Ureter (tissue), 1 donor: ENCODE data around the gene CLVS2. TPM values are rescaled to one million over a fixed set of nuclear protein-coding genes. Genes with fewer than 3 reads are reported as not detected.

ENCODE experiments used
- DNase-seq: peaks from one replicate; pipeline ENCODE4 v3.0.0-alpha.2; 2020; ENCODE audit warnings: low spot score
- total RNA-seq: library from RNA; stranded (reverse); gene quantifications from one replicate; pipeline ENCODE4 v1.2.4, GENCODE V29; 2023
- donor health status: DM: yes; HTN: yes; CAD: no.

The CLVS2 gene
- total RNA-seq, 1 donor from 2014 or later, result 0.18 TPM

GRCh38 chr6:123024976-123025375 lies 28.9 kb downstream of the CLVS2 start:
- no peak for DNase-seq

GRCh38 chr6:123027408-123027807 lies 31.4 kb downstream of the CLVS2 start:
- DNase-seq, result no peak

GRCh38 chr6:123028263-123028662 lies 32.2 kb downstream of the CLVS2 start:
- no peak for DNase-seq

GRCh38 chr6:123030282-123030681 lies 34.2 kb downstream of the CLVS2 start:
- no peak for DNase-seq

- no peak for DNase-seq
These were observed 40.6 kb downstream of the CLVS2 start for GRCh38 chr6:123036648-123037047.

GRCh38 chr6:123039431-123039830 lies 43.4 kb downstream of the CLVS2 start:
- DNase-seq, result no peak

GRCh38 chr6:123042401-123042800 lies 46.4 kb downstream of the CLVS2 start:
- no peak for DNase-seq

GRCh38 chr6:123044341-123044860 lies 48.4 kb downstream of the CLVS2 start:
- no peak for DNase-seq

- no peak for DNase-seq
These were observed 57.7 kb downstream of the CLVS2 start for GRCh38 chr6:123053602-123054225.

GRCh38 chr6:123055256-123055655 lies 59.2 kb downstream of the CLVS2 start:
- no peak for DNase-seq

GRCh38 chr6:123062670-123063069 lies 66.6 kb downstream of the CLVS2 start:
- no peak for DNase-seq

GRCh38 chr6:123064038-123064437 lies 68.0 kb downstream of the CLVS2 start:
- no peak for DNase-seq

- DNase-seq, result no peak
These were observed 78.6 kb downstream of the CLVS2 start for GRCh38 chr6:123074616-123075015.

GRCh38 chr6:123085403-123085802 lies 89.4 kb downstream of the CLVS2 start:
- no peak for DNase-seq

GRCh38 chr6:123089226-123089625 lies 93.2 kb downstream of the CLVS2 start:
- DNase-seq, result no peak

GRCh38 chr6:123091091-123091895 lies 95.3 kb downstream of the CLVS2 start:
- no peak for DNase-seq

GRCh38 chr6:123091896-123092271 lies 95.8 kb downstream of the CLVS2 start:
- DNase-seq, result no peak

- no peak for DNase-seq
These were observed 98.8 kb downstream of the CLVS2 start for GRCh38 chr6:123094795-123095194.

- DNase-seq, result no peak
These were observed 109.5 kb downstream of the CLVS2 start for GRCh38 chr6:123105561-123105960.

GRCh38 chr6:123116370-123116769 lies 120.3 kb downstream of the CLVS2 start:
- DNase-seq, result no peak

- DNase-seq, result no peak
These were observed 121.3 kb downstream of the CLVS2 start for GRCh38 chr6:123117145-123117908.

- DNase-seq, result no peak
These were observed 122.8 kb downstream of the CLVS2 start for GRCh38 chr6:123118811-123119210.
